Thyroid gland (tissue), 4 donors: ENCODE measurements around the gene SLC36A2. TPM values are rescaled to one million over a fixed set of nuclear protein-coding genes. Genes with fewer than 3 reads are reported as not detected.

Source experiments
- DNase-seq, 2 donors: peaks; one replicate each; pipeline ENCODE4 v3.0.0-alpha.2; 2019
- H3K27ac ChIP-seq, 3 donors: fragments of 200-600 bp; sonication (generic); 1 replicate in 2 of 3; 2 replicates in 1 of 3; pipeline ENCODE4 v1.5.1; 2016 to 2019; ENCODE audit warnings: mild to moderate bottlenecking in 1 of 3, moderate library complexity in 1 of 3
- H3K27me3 ChIP-seq: fragments of 200-600 bp; sonication (generic); one replicate; pipeline ENCODE4 v1.5.1; 2019
- H3K36me3 ChIP-seq, 2 donors: fragments of 200-600 bp; sonication (generic); one replicate each; pipeline ENCODE4 v1.5.1; 2016 to 2019
- H3K4me1 ChIP-seq, 2 donors: fragments of 200-600 bp; sonication (generic); one replicate each; pipeline ENCODE4 v1.5.1; 2017 to 2019
- H3K4me3 ChIP-seq, 3 donors: fragments of 200-600 bp; sonication (generic); replicated peaks in 1 of 3; 1 replicate in 2 of 3; 2 replicates in 1 of 3; pipeline ENCODE4 v1.5.1; 2016; ENCODE audit warnings: mild to moderate bottlenecking in 1 of 3
- H3K9me3 ChIP-seq: fragments of 200-600 bp; sonication (generic); one replicate; pipeline ENCODE4 v1.5.1; 2017
- CTCF ChIP-seq, 6 experiments: fragments of 200-600 bp in 3 of 6; fragments of 450-650 bp in 3 of 6; sonication (generic) in 3 of 6; IDR thresholded peaks; one replicate each; pipeline ENCODE4 v1.5.1; 2016 to 2019; ENCODE audit warnings: antibody characterized with exemption in 6 of 6, mild to moderate bottlenecking in 2 of 6, inconsistent platforms in 1 of 6, moderate library complexity in 1 of 6
- POLR2A ChIP-seq, 2 donors: fragments of 450-650 bp; IDR thresholded peaks; one replicate each; pipeline ENCODE4 v1.6.1; 2017; ENCODE audit warnings: antibody characterized with exemption in 2 of 2, mild to moderate bottlenecking in 2 of 2, moderate library complexity in 1 of 2
- whole genome bisulfite sequencing, 2 donors: methylation state at CpG; one replicate each; pipeline ENCODE4 v1.1.5; 2017; 5-methylcytosine and 5-hydroxymethylcytosine counted together
- intact Hi-C: fragments of 100-400 bp; cut with DNase I; formaldehyde crosslinking; loops from one replicate; pipeline ENCODE4 v1.15.1; 2023
- total RNA-seq, 4 donors: library from RNA; depleted of rRNA; stranded (reverse); fragments of >200 nt; gene quantifications; one replicate each; pipeline ENCODE4 v1.2.3, GENCODE V29; 2016

The SLC36A2 gene
- total RNA-seq, 4 donors from 2014 or later = not detected

- no peaks in the 10 kb centered on the region for H3K9me3 ChIP-seq
- H3K4me1 ChIP-seq = no peaks in the 10 kb centered on the region
- intact Hi-C loops = no loop called here
- TF ChIP-seq POLR2A (IDR thresholded peaks at IDR 0.05) = no peak
- no peak for TF ChIP-seq CTCF (IDR thresholded peaks at IDR 0.05)
- no peak overlapping the region for H3K27ac ChIP-seq
- WGBS, 2 donors = 84 to 87% methylated on average over 2 of the region's 2 CpGs
- H3K27me3 ChIP-seq = no peaks in the 10 kb centered on the region
- no peak overlapping the region for H3K4me3 ChIP-seq
- no peak for DNase-seq
- H3K36me3 ChIP-seq = no peaks in the 10 kb centered on the region
Observed at GRCh38 chr5:151332857-151333256, 14.5 kb downstream of the SLC36A2 start.

- no peaks in the 10 kb centered on the region for H3K36me3 ChIP-seq
- H3K27me3 ChIP-seq = no peaks in the 10 kb centered on the region
- H3K4me3 ChIP-seq = no peak overlapping the region
- H3K9me3 ChIP-seq = no peaks in the 10 kb centered on the region
- 76 to 81% methylated on average over 4 of the region's 4 CpGs for WGBS, 2 donors
- H3K4me1 ChIP-seq = no peaks in the 10 kb centered on the region
- no peak for TF ChIP-seq POLR2A (IDR thresholded peaks at IDR 0.05)
- H3K27ac ChIP-seq = no peak overlapping the region
- no peak for DNase-seq
- intact Hi-C loops = no loop called here
Observed at GRCh38 chr5:151328734-151329133, 18.6 kb downstream of the SLC36A2 start.

- WGBS, 2 donors = 88 to 92% methylated on average over 2 of the region's 2 CpGs
- intact Hi-C loops = no loop called here
- no peak for DNase-seq
Observed at GRCh38 chr5:151327585-151327984, 19.8 kb downstream of the SLC36A2 start.

GRCh38 chr5:151326266-151326665, 21.1 kb downstream of the SLC36A2 start:
- TF ChIP-seq POLR2A (IDR thresholded peaks at IDR 0.05) (no peak), CTCF (IDR thresholded peaks at IDR 0.05) (no peak)
- Histone ChIP-seq H3K27ac (no peak overlapping the region), H3K36me3 (no peaks in the 10 kb centered on the region), H3K9me3 (no peaks in the 10 kb centered on the region), H3K4me3 (no peak overlapping the region), H3K27me3 (no peaks in the 10 kb centered on the region), H3K4me1 (no peaks in the 10 kb centered on the region)
- DNase-seq = no peak
- intact Hi-C loops = no loop called here
- 91 to 94% methylated on average over 3 of the region's 3 CpGs for whole genome bisulfite sequencing, 2 donors

More at GRCh38 chr5:151327585-151327984, 19.8 kb downstream of the SLC36A2 start:
- no peaks in the 10 kb centered on the region for H3K4me1 ChIP-seq
- H3K4me3 ChIP-seq = no peak overlapping the region
- no peaks in the 10 kb centered on the region for H3K36me3 ChIP-seq
- H3K27ac ChIP-seq = no peak overlapping the region
- TF ChIP-seq CTCF (IDR thresholded peaks at IDR 0.05) (no peak), POLR2A (IDR thresholded peaks at IDR 0.05) (no peak)
- H3K9me3 ChIP-seq = no peaks in the 10 kb centered on the region
- H3K27me3 ChIP-seq = no peaks in the 10 kb centered on the region

GRCh38 chr5:151320481-151320880, 26.9 kb downstream of the SLC36A2 start:
- Histone ChIP-seq H3K27me3 (no peaks in the 10 kb centered on the region), H3K27ac (no peak overlapping the region), H3K4me3 (no peak overlapping the region), H3K9me3 (no peaks in the 10 kb centered on the region), H3K36me3 (no peaks in the 10 kb centered on the region), H3K4me1 (peaks cover 6 to 11% of the 10 kb centered on the region in 2 donors)
- no peak for DNase-seq
- 77 to 91% methylated on average over 4 of the region's 4 CpGs for WGBS, 2 donors
- no peak for TF ChIP-seq CTCF (IDR thresholded peaks at IDR 0.05)
- no peak for TF ChIP-seq POLR2A (IDR thresholded peaks at IDR 0.05)
- intact Hi-C loops = no loop called here
